Lower lobe of right lung (tissue), 2 donors: ENCODE results near the gene ANKRD30A. TPM values are rescaled to one million over a fixed set of nuclear protein-coding genes. Genes with fewer than 3 reads are reported as not detected.
"Not testable (repeated sequence)": the region's sequence is repeated elsewhere in the genome, so short reads cannot be mapped to it uniquely, and the experiment has no call there.

Source experiments
- ATAC-seq, 2 donors: fragments of 200-7000 bp; cut with Tn5 transposase; one replicate each; pipeline ENCODE4 v1.9.1; 2020 to 2022; ENCODE audit warnings: mild to moderate bottlenecking in 2 of 2, moderate library complexity in 2 of 2
- DNase-seq: peaks from one replicate; pipeline ENCODE4 v3.0.0-alpha.2; 2020
- H3K27ac ChIP-seq: fragments of 200-600 bp; one replicate; pipeline ENCODE4 v1.8.0; 2022
- H3K27me3 ChIP-seq: fragments of 200-600 bp; one replicate; pipeline ENCODE4 v1.8.0; 2022; ENCODE audit warnings: low read depth
- H3K36me3 ChIP-seq: fragments of 200-600 bp; one replicate; pipeline ENCODE4 v1.8.0; 2022; ENCODE audit warnings: mild to moderate bottlenecking
- H3K4me1 ChIP-seq: fragments of 200-600 bp; one replicate; pipeline ENCODE4 v1.8.0; 2022
- H3K4me3 ChIP-seq: fragments of 200-600 bp; one replicate; pipeline ENCODE4 v1.8.0; 2022; ENCODE audit warnings: mild to moderate bottlenecking
- H3K9me3 ChIP-seq: fragments of 200-600 bp; one replicate; pipeline ENCODE4 v1.8.0; 2022
- CTCF ChIP-seq: fragments of 200-600 bp; IDR thresholded peaks from one replicate; pipeline ENCODE4 v1.8.0; 2022; ENCODE audit warnings: antibody characterized with exemption, mild to moderate bottlenecking
- intact Hi-C: fragments of 100-400 bp; cut with DNase I; formaldehyde crosslinking; loops from one replicate; pipeline ENCODE4 v1.11.0; 2022
- total RNA-seq: library from RNA; stranded (reverse); fragmentation: NEBNext Ultra II Directional; extraction: Animal tissue kit (Norgen Biotek cat#: 25700); gene quantifications from one replicate; pipeline ENCODE4 v1.2.1, GENCODE V29; 2021
- donor health status: DM: no; HTN: yes; CAD: no; lungs with severe emphysema.

ANKRD30A gene
- total RNA-seq, 1 donor from 2014 or later, result not detected

GRCh38 chr10:37314862-37315261 is 189.5 kb downstream of the ANKRD30A start:
- Histone ChIP-seq H3K4me1 (no peaks in the 10 kb centered on the region), H3K27ac (no peak overlapping the region), H3K27me3 (no peaks in the 10 kb centered on the region), H3K4me3 (no peak overlapping the region), H3K36me3 (no peaks in the 10 kb centered on the region), H3K9me3 (no peaks in the 10 kb centered on the region)
- intact Hi-C loops, result no loop called here
- DNase-seq (no peak), ATAC-seq (no peak)
- no peak for TF ChIP-seq CTCF

GRCh38 chr10:37344413-37344812 is 219.0 kb downstream of the ANKRD30A start:
- DNase-seq (no peak), ATAC-seq (no peak)
- no peak overlapping the region for H3K4me3 ChIP-seq
- H3K27me3 ChIP-seq, result no peaks in the 10 kb centered on the region
- H3K4me1 ChIP-seq, result no peaks in the 10 kb centered on the region
- intact Hi-C loops, result no loop called here
- no peak for TF ChIP-seq CTCF
- no peaks in the 10 kb centered on the region for H3K9me3 ChIP-seq
- H3K36me3 ChIP-seq, result no peaks in the 10 kb centered on the region
- no peak overlapping the region for H3K27ac ChIP-seq

GRCh38 chr10:37379991-37380390 is 254.6 kb downstream of the ANKRD30A start:
- H3K9me3 ChIP-seq, result no peaks in the 10 kb centered on the region
- H3K36me3 ChIP-seq, result no peaks in the 10 kb centered on the region
- no peaks in the 10 kb centered on the region for H3K27me3 ChIP-seq
- H3K27ac ChIP-seq, result no peak overlapping the region
- no peak overlapping the region for H3K4me3 ChIP-seq
- intact Hi-C loops, result no loop called here
- DNase-seq, result no peak
- H3K4me1 ChIP-seq, result no peaks in the 10 kb centered on the region
- no peak for ATAC-seq
- TF ChIP-seq CTCF, result no peak

- intact Hi-C loops, result no loop called here
- no peaks in the 10 kb centered on the region for H3K9me3 ChIP-seq
- DNase-seq, result no peak
- H3K4me1 ChIP-seq, result no peaks in the 10 kb centered on the region
- H3K4me3 ChIP-seq, result no peak overlapping the region
- no peaks in the 10 kb centered on the region for H3K27me3 ChIP-seq
- H3K27ac ChIP-seq, result no peak overlapping the region
- TF ChIP-seq CTCF, result no peak
- no peaks in the 10 kb centered on the region for H3K36me3 ChIP-seq
- no peak for ATAC-seq
Measured at GRCh38 chr10:37381271-37381670, 255.9 kb downstream of the ANKRD30A start.

GRCh38 chr10:37384923-37385322 is 259.5 kb downstream of the ANKRD30A start:
- no peaks in the 10 kb centered on the region for H3K4me1 ChIP-seq
- intact Hi-C loops, result no loop called here
- no peaks in the 10 kb centered on the region for H3K9me3 ChIP-seq
- no peak for TF ChIP-seq CTCF
- H3K4me3 ChIP-seq, result no peak overlapping the region
- DNase-seq (no peak), ATAC-seq (no peak)
- no peaks in the 10 kb centered on the region for H3K27me3 ChIP-seq
- H3K27ac ChIP-seq, result no peak overlapping the region
- H3K36me3 ChIP-seq, result no peaks in the 10 kb centered on the region

- H3K9me3 ChIP-seq, result no peaks in the 10 kb centered on the region
- H3K36me3 ChIP-seq, result no peaks in the 10 kb centered on the region
- ATAC-seq (no peak), DNase-seq (no peak)
- no peaks in the 10 kb centered on the region for H3K27me3 ChIP-seq
- intact Hi-C loops, result no loop called here
- H3K4me3 ChIP-seq, result no peak overlapping the region
- no peaks in the 10 kb centered on the region for H3K4me1 ChIP-seq
- TF ChIP-seq CTCF, result no peak
- H3K27ac ChIP-seq, result no peak overlapping the region
Measured at GRCh38 chr10:37390926-37391325, 265.5 kb downstream of the ANKRD30A start.

GRCh38 chr10:37400774-37401173 is 275.4 kb downstream of the ANKRD30A start:
- ATAC-seq, H3K9me3 ChIP-seq, H3K4me1 ChIP-seq, H3K27me3 ChIP-seq, DNase-seq, H3K27ac ChIP-seq, intact Hi-C loops, H3K36me3 ChIP-seq, H3K4me3 ChIP-seq: not testable (repeated sequence)
